ENCODE results near the gene CA5A. TPM values are rescaled to one million over a fixed set of nuclear protein-coding genes. Genes with fewer than 3 reads are reported as not detected.

The CA5A gene
- total and polyA plus RNA-seq, 2 of the 13 experiments (the other 11 are each of a cell fraction or from before 2014, with no cell fraction given) = 66.8 to 106 TPM

GRCh38 chr16:87845807-87846619 is 90.3 kb downstream of the CA5A start (continued):
- TF ChIP-seq AHDC1 (CRISPR knock-in tag; IDR thresholded peaks at IDR 0.05; ENCODE audit: borderline replicate concordance) = no peak
- no peak for TF ChIP-seq KLF13 (CRISPR knock-in tag; IDR thresholded peaks at IDR 0.05)
- TF ChIP-seq MZF1 (CRISPR knock-in tag; IDR thresholded peaks at IDR 0.05; ENCODE audit: borderline replicate concordance) = no peak
- TF ChIP-seq SIX1 (CRISPR knock-in tag; IDR thresholded peaks at IDR 0.05; ENCODE audit: borderline replicate concordance) = no peak
- TF ChIP-seq PRPF4 (IDR thresholded peaks at IDR 0.05; ENCODE audit: low read depth, low read length, poor library complexity, severe bottlenecking) = no peak
- no peak for TF ChIP-seq NR3C1 (CRISPR knock-in tag; IDR thresholded peaks at IDR 0.05)
- TF ChIP-seq HOXA9 (CRISPR knock-in tag; IDR thresholded peaks at IDR 0.05; ENCODE audit: borderline replicate concordance) = no peak
- TF ChIP-seq KDM2A (CRISPR knock-in tag; IDR thresholded peaks at IDR 0.05; ENCODE audit: borderline replicate concordance, low read depth) = 0 out of 2 replicates have a peak, but pooled peaks have one; percentile 21
- no peak for TF ChIP-seq NFYC (CRISPR knock-in tag; IDR thresholded peaks at IDR 0.05)
- TF ChIP-seq ZNF775 (CRISPR knock-in tag; IDR thresholded peaks at IDR 0.05; ENCODE audit: borderline replicate concordance) = no peak
- no peak for TF ChIP-seq KDM3A (CRISPR knock-in tag; IDR thresholded peaks at IDR 0.05; ENCODE audit: low read depth)
- no peak for TF ChIP-seq MAZ (IDR thresholded peaks at IDR 0.05; ENCODE audit: borderline replicate concordance, low read depth, low read length)
- no peak for TF ChIP-seq MAZ (CRISPR knock-in tag; IDR thresholded peaks at IDR 0.05; ENCODE audit: low read depth)
- TF ChIP-seq ZNF616 (CRISPR knock-in tag; IDR thresholded peaks at IDR 0.05; ENCODE audit: low read depth) = no peak
- TF ChIP-seq ZHX1 (CRISPR knock-in tag; IDR thresholded peaks at IDR 0.05; ENCODE audit: low read depth) = no peak
- 0 out of 2 replicates have a peak, but pooled peaks have one; percentile 14 for TF ChIP-seq RELA (CRISPR knock-in tag; IDR thresholded peaks at IDR 0.05)
- TF ChIP-seq BORCS8-MEF2B (CRISPR knock-in tag; IDR thresholded peaks at IDR 0.05) = 0 out of 2 replicates have a peak, but pooled peaks have one; percentile 11
- no peak for TF ChIP-seq FLYWCH1 (CRISPR knock-in tag; IDR thresholded peaks at IDR 0.05)
- TF ChIP-seq GZF1 (CRISPR knock-in tag; IDR thresholded peaks at IDR 0.05) = no peak
- TF ChIP-seq ZBTB25 (CRISPR knock-in tag; IDR thresholded peaks at IDR 0.05) = no peak
- TF ChIP-seq RARA (CRISPR knock-in tag; IDR thresholded peaks at IDR 0.05) = peak; percentile 83
